Measurements from ENCODE around the gene AP3B1.
"Not testable (repeated sequence)": the region's sequence is repeated elsewhere in the genome, so short reads cannot be mapped to it uniquely, and the experiment has no call there.

The AP3B1 gene

DNA sequence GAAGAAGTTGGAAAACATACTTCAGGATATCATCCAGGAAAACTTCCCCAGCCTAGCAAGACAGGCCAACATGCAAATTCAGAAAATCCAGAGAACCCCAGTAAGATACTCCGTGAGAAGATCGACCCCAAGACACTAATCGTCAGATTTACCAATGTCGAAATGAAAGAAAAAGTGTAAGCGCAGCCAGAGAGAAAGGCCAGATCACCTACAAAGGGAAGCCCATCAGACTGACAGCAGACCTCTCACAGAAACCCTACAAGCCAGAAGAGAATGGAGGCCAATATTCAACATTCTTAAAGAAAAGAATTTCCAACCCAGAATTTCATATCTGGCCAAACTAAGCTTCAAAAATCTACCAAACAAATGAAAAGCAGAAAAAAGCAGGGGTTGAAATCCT lies 227.8 kb downstream of the AP3B1 start:
- H3K4me3 ChIP-seq (ENCODE audit: low read length); H3K36me3 ChIP-seq (ENCODE audit: insufficient read depth, low read length); H3K27ac ChIP-seq (ENCODE audit: low read depth, low read length); H3K9me3 ChIP-seq (ENCODE audit: insufficient read depth, low read depth, low read length); H3K27me3 ChIP-seq (ENCODE audit: insufficient read depth, low read length); H3K9ac ChIP-seq (ENCODE audit: low read depth, low read length): not testable (repeated sequence)
- H3K4me1 ChIP-seq (ENCODE audit: insufficient read depth, low read length), result peaks cover 10% of the 10 kb centered on the region; the same call in 1 of the 2 replicates
- 97% methylated on average over 5 of the region's 5 CpGs for WGBS

GRCh38 chr5:78065663-78066062 lies 228.8 kb downstream of the AP3B1 start:
- no peak overlapping the region for H3K4me3 ChIP-seq (ENCODE audit: low read length)
- H3K27me3 ChIP-seq (ENCODE audit: insufficient read depth, low read length), result no peaks in the 10 kb centered on the region
- no peak overlapping the region for H3K27ac ChIP-seq (ENCODE audit: low read depth, low read length)
- H3K36me3 ChIP-seq (ENCODE audit: insufficient read depth, low read length), result no peaks in the 10 kb centered on the region
- peaks cover 10% of the 10 kb centered on the region; the same call in 1 of the 2 replicates for H3K4me1 ChIP-seq (ENCODE audit: insufficient read depth, low read length)
- H3K9me3 ChIP-seq (ENCODE audit: insufficient read depth, low read depth, low read length), result no peaks in the 10 kb centered on the region
- WGBS, result 89% methylated on average over 5 of the region's 5 CpGs
- no peak overlapping the region for H3K9ac ChIP-seq (ENCODE audit: low read depth, low read length)

- Histone ChIP-seq H3K4me1 (ENCODE audit: insufficient read depth, low read length) (peaks cover 10% of the 10 kb centered on the region; the same call in 1 of the 2 replicates), H3K9ac (ENCODE audit: low read depth, low read length) (no peak overlapping the region), H3K27ac (ENCODE audit: low read depth, low read length) (no peak overlapping the region), H3K36me3 (ENCODE audit: insufficient read depth, low read length) (no peaks in the 10 kb centered on the region), H3K27me3 (ENCODE audit: insufficient read depth, low read length) (no peaks in the 10 kb centered on the region), H3K4me3 (ENCODE audit: low read length) (no peak overlapping the region), H3K9me3 (ENCODE audit: insufficient read depth, low read depth, low read length) (no peaks in the 10 kb centered on the region)
- 92% methylated on average over 12 of the region's 12 CpGs for WGBS
Measured at GRCh38 chr5:78064941-78065472, 229.5 kb downstream of the AP3B1 start.

GRCh38 chr5:78063495-78063894 lies 231.0 kb downstream of the AP3B1 start:
- Histone ChIP-seq H3K4me3 (ENCODE audit: low read length) (no peak overlapping the region), H3K36me3 (ENCODE audit: insufficient read depth, low read length) (no peaks in the 10 kb centered on the region), H3K4me1 (ENCODE audit: insufficient read depth, low read length) (peaks cover 10% of the 10 kb centered on the region; the same call in 1 of the 2 replicates), H3K9me3 (ENCODE audit: insufficient read depth, low read depth, low read length) (no peaks in the 10 kb centered on the region), H3K27me3 (ENCODE audit: insufficient read depth, low read length) (no peaks in the 10 kb centered on the region), H3K9ac (ENCODE audit: low read depth, low read length) (no peak overlapping the region), H3K27ac (ENCODE audit: low read depth, low read length) (no peak overlapping the region)
- no CpG with 5 or more reads among the region's 2 CpGs for WGBS

GRCh38 chr5:78062645-78063044 lies 231.9 kb downstream of the AP3B1 start:
- Histone ChIP-seq H3K9me3 (ENCODE audit: insufficient read depth, low read depth, low read length) (no peaks in the 10 kb centered on the region), H3K36me3 (ENCODE audit: insufficient read depth, low read length) (no peaks in the 10 kb centered on the region), H3K27ac (ENCODE audit: low read depth, low read length) (no peak overlapping the region), H3K4me1 (ENCODE audit: insufficient read depth, low read length) (peaks cover 10% of the 10 kb centered on the region; the same call in 1 of the 2 replicates), H3K9ac (ENCODE audit: low read depth, low read length) (no peak overlapping the region), H3K27me3 (ENCODE audit: insufficient read depth, low read length) (no peaks in the 10 kb centered on the region), H3K4me3 (ENCODE audit: low read length) (no peak overlapping the region)
- 93% methylated on average over 3 of the region's 4 CpGs for WGBS

DNA sequence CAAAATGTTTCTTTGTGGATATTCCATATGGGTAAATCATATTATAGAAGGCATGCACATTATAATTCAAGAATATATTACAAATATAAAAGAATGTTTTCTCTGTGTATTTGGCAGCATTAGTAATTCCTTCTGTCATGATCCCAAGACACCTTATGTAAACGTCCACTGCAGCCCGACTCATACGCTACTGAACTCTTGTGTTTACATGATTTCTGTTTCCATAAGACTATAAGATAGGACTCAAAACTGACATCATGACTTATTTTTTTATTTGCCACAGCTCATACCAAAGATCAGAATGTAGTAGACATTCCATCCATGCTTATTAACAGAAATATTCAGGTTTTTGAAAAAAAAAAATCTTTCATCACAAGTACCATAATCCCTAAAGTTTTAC lies 234.1 kb downstream of the AP3B1 start:
- no peaks in the 10 kb centered on the region for H3K36me3 ChIP-seq (ENCODE audit: insufficient read depth, low read length)
- peaks cover 10% of the 10 kb centered on the region; the same call in 1 of the 2 replicates for H3K4me1 ChIP-seq (ENCODE audit: insufficient read depth, low read length)
- no peaks in the 10 kb centered on the region for H3K27me3 ChIP-seq (ENCODE audit: insufficient read depth, low read length)
- 98% methylated on average over 3 of the region's 3 CpGs for WGBS
- no peak overlapping the region for H3K27ac ChIP-seq (ENCODE audit: low read depth, low read length)
- no peak overlapping the region for H3K9ac ChIP-seq (ENCODE audit: low read depth, low read length)
- H3K4me3 ChIP-seq (ENCODE audit: low read length), result no peak overlapping the region
- no peaks in the 10 kb centered on the region for H3K9me3 ChIP-seq (ENCODE audit: insufficient read depth, low read depth, low read length)

DNA sequence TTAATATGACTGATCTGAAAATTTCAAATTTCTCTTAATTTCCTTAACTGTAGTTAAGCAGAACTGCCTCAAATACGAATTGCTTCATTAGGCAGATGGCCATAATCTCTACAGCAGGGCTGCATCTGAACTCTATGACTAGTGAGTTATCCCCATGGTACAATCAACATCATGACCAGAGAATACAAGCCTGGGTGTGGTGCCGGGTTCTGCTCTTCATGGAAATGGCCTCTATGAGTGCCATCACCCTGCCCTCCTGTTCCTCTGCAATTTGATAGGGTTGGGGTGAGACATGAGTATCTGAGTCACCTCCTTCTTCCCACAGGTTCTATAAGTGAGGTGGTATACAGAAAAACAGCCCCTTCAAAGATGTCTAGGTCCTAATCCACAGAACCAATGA lies 235.9 kb downstream of the AP3B1 start:
- WGBS, result 96% methylated on average over 2 of the region's 2 CpGs
- H3K9ac ChIP-seq (ENCODE audit: low read depth, low read length), result no peak overlapping the region
- no peak overlapping the region for H3K27ac ChIP-seq (ENCODE audit: low read depth, low read length)
- no peaks in the 10 kb centered on the region for H3K27me3 ChIP-seq (ENCODE audit: insufficient read depth, low read length)
- H3K4me1 ChIP-seq (ENCODE audit: insufficient read depth, low read length), result no peaks in the 10 kb centered on the region
- no peak overlapping the region for H3K4me3 ChIP-seq (ENCODE audit: low read length)
- H3K9me3 ChIP-seq (ENCODE audit: insufficient read depth, low read depth, low read length), result no peaks in the 10 kb centered on the region
- no peaks in the 10 kb centered on the region for H3K36me3 ChIP-seq (ENCODE audit: insufficient read depth, low read length)

- no peaks in the 10 kb centered on the region for H3K9me3 ChIP-seq (ENCODE audit: insufficient read depth, low read depth, low read length)
- no peak overlapping the region for H3K9ac ChIP-seq (ENCODE audit: low read depth, low read length)
- no peak overlapping the region for H3K27ac ChIP-seq (ENCODE audit: low read depth, low read length)
- no peaks in the 10 kb centered on the region for H3K4me1 ChIP-seq (ENCODE audit: insufficient read depth, low read length)
- 82% methylated on average over 8 of the region's 9 CpGs for WGBS
- no peaks in the 10 kb centered on the region for H3K36me3 ChIP-seq (ENCODE audit: insufficient read depth, low read length)
- H3K4me3 ChIP-seq (ENCODE audit: low read length), result no peak overlapping the region
- H3K27me3 ChIP-seq (ENCODE audit: insufficient read depth, low read length), result no peaks in the 10 kb centered on the region
Measured at GRCh38 chr5:78056901-78057514, 237.5 kb downstream of the AP3B1 start.

DNA sequence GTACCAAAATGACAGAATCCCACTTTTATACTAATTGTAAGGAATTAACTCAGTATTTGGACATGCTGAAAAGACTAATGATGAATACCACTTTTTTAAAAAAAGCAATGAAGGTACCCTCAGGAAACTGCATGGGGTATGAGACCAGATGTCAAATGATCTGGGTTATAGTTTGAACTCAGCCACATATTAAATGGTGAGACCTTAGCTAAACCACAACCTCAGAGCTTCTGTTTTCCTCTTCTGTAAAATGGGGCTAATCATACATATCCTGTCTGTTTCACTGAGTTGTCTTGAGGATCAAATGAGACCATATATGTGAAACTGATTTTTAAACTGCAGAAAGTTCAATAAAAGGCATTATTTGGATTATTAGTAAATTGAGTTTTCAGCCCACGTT lies 238.4 kb downstream of the AP3B1 start:
- H3K9me3 ChIP-seq (ENCODE audit: insufficient read depth, low read depth, low read length), result no peaks in the 10 kb centered on the region
- no peaks in the 10 kb centered on the region for H3K27me3 ChIP-seq (ENCODE audit: insufficient read depth, low read length)
- H3K27ac ChIP-seq (ENCODE audit: low read depth, low read length), result no peak overlapping the region
- H3K9ac ChIP-seq (ENCODE audit: low read depth, low read length), result no peak overlapping the region
- H3K4me1 ChIP-seq (ENCODE audit: insufficient read depth, low read length), result no peaks in the 10 kb centered on the region
- H3K36me3 ChIP-seq (ENCODE audit: insufficient read depth, low read length), result no peaks in the 10 kb centered on the region
- 100% methylated on average over 1 of the region's 1 CpG for WGBS
- H3K4me3 ChIP-seq (ENCODE audit: low read length), result no peak overlapping the region

DNA sequence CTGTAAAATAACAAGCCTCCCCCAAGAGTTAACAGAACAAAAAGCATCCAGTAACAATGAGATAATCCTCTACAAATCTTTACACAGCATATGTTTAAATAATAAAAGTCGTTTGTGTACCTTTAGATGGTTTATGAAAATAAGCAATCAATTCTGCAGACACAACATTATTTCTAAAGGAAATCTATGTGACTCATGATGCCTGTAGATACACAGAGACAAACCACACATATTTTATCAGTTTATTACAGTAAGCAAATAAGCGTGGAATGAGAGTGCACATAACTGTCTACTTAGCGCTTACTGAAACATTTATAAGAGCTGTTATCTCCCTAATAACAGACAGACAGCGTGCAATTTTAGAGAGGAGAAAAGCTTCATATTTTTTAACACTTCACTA lies 243.6 kb downstream of the AP3B1 start:
- Histone ChIP-seq H3K9ac (ENCODE audit: low read depth, low read length) (no peak overlapping the region), H3K27ac (ENCODE audit: low read depth, low read length) (no peak overlapping the region), H3K9me3 (ENCODE audit: insufficient read depth, low read depth, low read length) (no peaks in the 10 kb centered on the region), H3K36me3 (ENCODE audit: insufficient read depth, low read length) (no peaks in the 10 kb centered on the region), H3K4me1 (ENCODE audit: insufficient read depth, low read length) (peaks cover 4% of the 10 kb centered on the region; the same call in 1 of the 2 replicates), H3K27me3 (ENCODE audit: insufficient read depth, low read length) (no peaks in the 10 kb centered on the region), H3K4me3 (ENCODE audit: low read length) (no peak overlapping the region)
- 97% methylated on average over 3 of the region's 4 CpGs for WGBS

DNA sequence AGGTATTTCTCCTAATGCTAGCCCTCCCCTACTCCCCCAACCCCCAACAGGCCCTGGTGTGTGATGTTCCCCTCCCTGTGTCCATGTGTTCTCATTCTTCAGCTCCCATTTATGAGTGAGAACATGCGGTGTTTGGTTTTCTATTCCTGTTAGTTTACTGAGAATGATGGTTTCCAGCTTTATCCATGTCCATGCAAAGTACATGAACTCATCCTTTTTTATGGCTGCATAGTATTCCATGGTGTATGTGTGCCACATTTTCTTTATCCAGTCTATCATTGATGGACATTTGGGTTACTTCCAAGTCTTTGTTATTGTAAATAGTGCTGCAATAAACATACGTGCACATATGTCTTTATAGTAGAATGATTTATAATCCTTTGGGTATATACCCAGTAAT lies 247.7 kb downstream of the AP3B1 start:
- not testable (repeated sequence) for H3K4me1 ChIP-seq (ENCODE audit: insufficient read depth, low read length); H3K36me3 ChIP-seq (ENCODE audit: insufficient read depth, low read length); H3K27me3 ChIP-seq (ENCODE audit: insufficient read depth, low read length); H3K27ac ChIP-seq (ENCODE audit: low read depth, low read length); H3K9ac ChIP-seq (ENCODE audit: low read depth, low read length); H3K9me3 ChIP-seq (ENCODE audit: insufficient read depth, low read depth, low read length); H3K4me3 ChIP-seq (ENCODE audit: low read length)
- WGBS, result 100% methylated on average over 2 of the region's 2 CpGs

GRCh38 chr5:78046006-78046405 lies 248.5 kb downstream of the AP3B1 start:
- Histone ChIP-seq H3K27ac (ENCODE audit: low read depth, low read length) (no peak overlapping the region; the same call in 1 of the 2 replicates), H3K27me3 (ENCODE audit: insufficient read depth, low read length) (no peaks in the 10 kb centered on the region), H3K4me3 (ENCODE audit: low read length) (no peak overlapping the region), H3K9me3 (ENCODE audit: insufficient read depth, low read depth, low read length) (no peaks in the 10 kb centered on the region), H3K4me1 (ENCODE audit: insufficient read depth, low read length) (peaks cover 4% of the 10 kb centered on the region; the same call in 1 of the 2 replicates), H3K9ac (ENCODE audit: low read depth, low read length) (no peak overlapping the region), H3K36me3 (ENCODE audit: insufficient read depth, low read length) (no peaks in the 10 kb centered on the region)
- WGBS, result 66% methylated on average over 9 of the region's 9 CpGs

All from HUES64 (cell line).